Measurements from ENCODE around the gene TYW1B.
"Not testable (repeated sequence)": the region's sequence is repeated elsewhere in the genome, so short reads cannot be mapped to it uniquely, and the experiment has no call there.

Gene TYW1B

GRCh38 chr7:72540923-72541322, 287.1 kb downstream of the TYW1B start:
- Histone ChIP-seq H3K4me1 (ENCODE audit: insufficient read depth, poor library complexity, severe bottlenecking) (no peaks in the 10 kb centered on the region), H3K4me3 (ENCODE audit: severe bottlenecking) (no peak overlapping the region), H3K27ac (ENCODE audit: poor library complexity, severe bottlenecking) (no peak overlapping the region), H3K27me3 (ENCODE audit: insufficient read depth, poor library complexity, severe bottlenecking) (no peaks in the 10 kb centered on the region), H3K36me3 (ENCODE audit: low read depth) (no peaks in the 10 kb centered on the region), H3K9me3 (ENCODE audit: severe bottlenecking) (no peaks in the 10 kb centered on the region)
- no peak for TF ChIP-seq CTCF (IDR thresholded peaks at IDR 0.05; ENCODE audit: poor library complexity, severe bottlenecking)
- DNase-seq (ENCODE audit: low spot score) = no peak
- ATAC-seq (ENCODE audit: low read depth) = no peak

DNA sequence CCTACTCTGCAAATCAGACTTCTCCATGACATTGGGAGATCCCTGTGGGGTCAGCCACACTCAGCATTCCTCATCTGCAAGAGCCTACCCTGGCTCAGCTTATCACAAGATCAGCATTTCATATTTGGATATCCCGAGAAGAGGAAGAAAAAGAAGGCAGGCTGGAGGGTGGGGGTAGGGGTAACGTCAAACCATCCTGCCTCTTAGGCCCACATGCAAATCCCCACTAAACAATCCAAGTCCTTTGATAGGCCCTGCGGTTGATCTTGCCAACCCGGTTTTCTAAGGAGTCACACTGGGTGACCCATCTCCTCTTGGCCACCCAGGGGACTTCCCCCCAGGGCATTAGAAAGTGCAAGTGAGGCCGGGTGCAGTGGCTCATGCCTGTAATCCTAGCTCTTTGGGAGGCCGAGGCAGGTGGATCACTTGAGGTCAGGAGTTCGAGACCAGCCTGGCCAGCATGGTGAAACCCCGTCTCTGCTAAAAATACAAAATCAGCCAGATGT, 287.8 kb downstream of the TYW1B start:
- Histone ChIP-seq H3K4me1 (ENCODE audit: insufficient read depth, poor library complexity, severe bottlenecking) (no peaks in the 10 kb centered on the region), H3K4me3 (ENCODE audit: severe bottlenecking) (no peak overlapping the region), H3K27me3 (ENCODE audit: insufficient read depth, poor library complexity, severe bottlenecking) (no peaks in the 10 kb centered on the region), H3K36me3 (ENCODE audit: low read depth) (no peaks in the 10 kb centered on the region), H3K9me3 (ENCODE audit: severe bottlenecking) (no peaks in the 10 kb centered on the region), H3K27ac (ENCODE audit: poor library complexity, severe bottlenecking) (no peak overlapping the region)
- no peak for ATAC-seq (ENCODE audit: low read depth)
- TF ChIP-seq CTCF (IDR thresholded peaks at IDR 0.05; ENCODE audit: poor library complexity, severe bottlenecking) = no peak
- no peak for DNase-seq (ENCODE audit: low spot score)

DNA sequence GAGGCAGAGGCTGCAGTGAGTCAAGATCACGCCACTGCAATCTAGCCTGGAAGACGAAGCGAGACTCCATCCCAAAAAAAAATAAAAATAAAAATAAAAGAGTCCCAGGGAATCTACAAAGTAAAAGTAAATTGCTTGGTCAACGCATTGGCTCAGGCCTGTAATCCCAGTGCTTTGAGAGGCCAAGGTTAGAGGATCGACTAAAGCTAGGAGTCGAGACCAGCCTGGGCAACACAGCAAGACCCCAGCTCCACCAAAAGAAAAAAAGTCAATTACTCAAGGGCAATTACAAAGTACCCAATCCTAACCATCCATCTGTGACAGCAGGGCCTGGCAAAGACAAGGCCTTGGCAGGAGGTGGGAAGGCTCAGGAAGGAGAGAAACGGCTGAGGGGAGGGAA, 288.3 kb downstream of the TYW1B start:
- ATAC-seq (ENCODE audit: low read depth) = no peak
- no peak for DNase-seq (ENCODE audit: low spot score)

GRCh38 chr7:72538856-72539255, 289.1 kb downstream of the TYW1B start:
- no peak for TF ChIP-seq CTCF (IDR thresholded peaks at IDR 0.05; ENCODE audit: poor library complexity, severe bottlenecking)
- DNase-seq (ENCODE audit: low spot score) = no peak
- H3K27ac ChIP-seq (ENCODE audit: poor library complexity, severe bottlenecking) = no peak overlapping the region

More for the DNA sequence above, 288.3 kb downstream of the TYW1B start:
- Histone ChIP-seq H3K36me3 (ENCODE audit: low read depth) (no peaks in the 10 kb centered on the region), H3K9me3 (ENCODE audit: severe bottlenecking) (no peaks in the 10 kb centered on the region), H3K4me1 (ENCODE audit: insufficient read depth, poor library complexity, severe bottlenecking) (no peaks in the 10 kb centered on the region), H3K27ac (ENCODE audit: poor library complexity, severe bottlenecking) (no peak overlapping the region), H3K27me3 (ENCODE audit: insufficient read depth, poor library complexity, severe bottlenecking) (no peaks in the 10 kb centered on the region), H3K4me3 (ENCODE audit: severe bottlenecking) (no peak overlapping the region)
- no peak for TF ChIP-seq CTCF (IDR thresholded peaks at IDR 0.05; ENCODE audit: poor library complexity, severe bottlenecking)

GRCh38 chr7:72538147-72538546, 289.9 kb downstream of the TYW1B start:
- no peak for ATAC-seq (ENCODE audit: low read depth)
- no peak for TF ChIP-seq CTCF (IDR thresholded peaks at IDR 0.05; ENCODE audit: poor library complexity, severe bottlenecking)
- no peaks in the 10 kb centered on the region for H3K4me1 ChIP-seq (ENCODE audit: insufficient read depth, poor library complexity, severe bottlenecking)
- H3K36me3 ChIP-seq (ENCODE audit: low read depth) = no peaks in the 10 kb centered on the region
- H3K4me3 ChIP-seq (ENCODE audit: severe bottlenecking) = no peak overlapping the region
- no peaks in the 10 kb centered on the region for H3K9me3 ChIP-seq (ENCODE audit: severe bottlenecking)
- DNase-seq (ENCODE audit: low spot score) = no peak
- H3K27ac ChIP-seq (ENCODE audit: poor library complexity, severe bottlenecking) = no peak overlapping the region
- no peaks in the 10 kb centered on the region for H3K27me3 ChIP-seq (ENCODE audit: insufficient read depth, poor library complexity, severe bottlenecking)

More at GRCh38 chr7:72538856-72539255, 289.1 kb downstream of the TYW1B start:
- Histone ChIP-seq H3K27me3 (ENCODE audit: insufficient read depth, poor library complexity, severe bottlenecking) (no peaks in the 10 kb centered on the region), H3K9me3 (ENCODE audit: severe bottlenecking) (no peaks in the 10 kb centered on the region), H3K36me3 (ENCODE audit: low read depth) (no peaks in the 10 kb centered on the region), H3K4me3 (ENCODE audit: severe bottlenecking) (no peak overlapping the region), H3K4me1 (ENCODE audit: insufficient read depth, poor library complexity, severe bottlenecking) (no peaks in the 10 kb centered on the region)
- ATAC-seq (ENCODE audit: low read depth) = no peak

DNA sequence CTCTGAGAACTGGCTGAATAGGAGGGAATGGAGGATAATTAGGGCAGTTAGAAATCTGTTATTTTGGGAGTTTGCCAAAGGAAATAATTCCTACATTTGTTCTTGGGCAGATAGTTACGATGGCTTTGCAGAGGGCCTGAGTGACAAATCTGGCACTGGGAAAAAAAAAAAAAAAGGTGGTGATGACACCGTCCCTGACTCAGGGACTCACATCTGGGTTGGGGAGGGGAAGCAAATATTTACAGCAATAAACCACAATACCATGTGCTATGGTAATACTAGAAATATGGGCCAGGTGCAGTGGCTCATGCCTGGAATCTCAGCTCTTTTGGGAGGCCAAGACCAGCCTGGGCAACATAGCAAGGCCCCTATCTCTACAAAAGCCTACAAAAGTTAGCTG, 292.0 kb downstream of the TYW1B start:
- not testable (repeated sequence) for H3K27me3 ChIP-seq (ENCODE audit: insufficient read depth, poor library complexity, severe bottlenecking); DNase-seq (ENCODE audit: low spot score); H3K9me3 ChIP-seq (ENCODE audit: severe bottlenecking)

DNA sequence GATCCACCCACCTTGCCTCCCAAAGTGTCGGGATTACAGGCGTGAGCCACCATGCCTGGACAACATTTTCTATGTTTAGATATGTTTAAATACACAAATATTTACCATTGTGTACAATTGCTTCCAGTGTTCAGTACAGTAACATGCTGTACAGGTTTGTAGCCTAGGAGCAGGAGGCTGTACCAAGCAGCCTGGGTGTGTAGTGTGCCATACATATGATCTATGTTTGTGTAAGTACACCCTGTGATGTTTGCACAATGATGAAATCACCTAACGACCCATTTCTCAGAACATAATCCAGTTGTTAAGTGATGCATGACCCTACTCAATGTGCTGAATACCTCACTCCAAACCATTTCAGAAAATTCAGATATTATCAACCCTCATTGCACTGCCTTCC, 297.0 kb downstream of the TYW1B start:
- not testable (repeated sequence) for H3K27me3 ChIP-seq (ENCODE audit: insufficient read depth, poor library complexity, severe bottlenecking); DNase-seq (ENCODE audit: low spot score); H3K4me1 ChIP-seq (ENCODE audit: insufficient read depth, poor library complexity, severe bottlenecking); H3K27ac ChIP-seq (ENCODE audit: poor library complexity, severe bottlenecking); ATAC-seq (ENCODE audit: low read depth); H3K36me3 ChIP-seq (ENCODE audit: low read depth); H3K4me3 ChIP-seq (ENCODE audit: severe bottlenecking); H3K9me3 ChIP-seq (ENCODE audit: severe bottlenecking)

More for the DNA sequence above, 292.0 kb downstream of the TYW1B start:
- not testable (repeated sequence) for ATAC-seq (ENCODE audit: low read depth); H3K4me1 ChIP-seq (ENCODE audit: insufficient read depth, poor library complexity, severe bottlenecking); H3K27ac ChIP-seq (ENCODE audit: poor library complexity, severe bottlenecking); H3K36me3 ChIP-seq (ENCODE audit: low read depth); H3K4me3 ChIP-seq (ENCODE audit: severe bottlenecking)
